HG03378 (cell line): ENCODE results near the gene LRIG1.
A peak's percentile ranks its signal among the peaks of the same experiment; 100 is the strongest.

Source experiments
- ATAC-seq: cut with Tn5 transposase; IDR thresholded peaks from one replicate; pipeline ENCODE4 v1.9.1; 2021; ENCODE audit warnings: mild to moderate bottlenecking, moderate library complexity; ENCODE audit not compliant: unreplicated experiment

The LRIG1 gene, protein sequence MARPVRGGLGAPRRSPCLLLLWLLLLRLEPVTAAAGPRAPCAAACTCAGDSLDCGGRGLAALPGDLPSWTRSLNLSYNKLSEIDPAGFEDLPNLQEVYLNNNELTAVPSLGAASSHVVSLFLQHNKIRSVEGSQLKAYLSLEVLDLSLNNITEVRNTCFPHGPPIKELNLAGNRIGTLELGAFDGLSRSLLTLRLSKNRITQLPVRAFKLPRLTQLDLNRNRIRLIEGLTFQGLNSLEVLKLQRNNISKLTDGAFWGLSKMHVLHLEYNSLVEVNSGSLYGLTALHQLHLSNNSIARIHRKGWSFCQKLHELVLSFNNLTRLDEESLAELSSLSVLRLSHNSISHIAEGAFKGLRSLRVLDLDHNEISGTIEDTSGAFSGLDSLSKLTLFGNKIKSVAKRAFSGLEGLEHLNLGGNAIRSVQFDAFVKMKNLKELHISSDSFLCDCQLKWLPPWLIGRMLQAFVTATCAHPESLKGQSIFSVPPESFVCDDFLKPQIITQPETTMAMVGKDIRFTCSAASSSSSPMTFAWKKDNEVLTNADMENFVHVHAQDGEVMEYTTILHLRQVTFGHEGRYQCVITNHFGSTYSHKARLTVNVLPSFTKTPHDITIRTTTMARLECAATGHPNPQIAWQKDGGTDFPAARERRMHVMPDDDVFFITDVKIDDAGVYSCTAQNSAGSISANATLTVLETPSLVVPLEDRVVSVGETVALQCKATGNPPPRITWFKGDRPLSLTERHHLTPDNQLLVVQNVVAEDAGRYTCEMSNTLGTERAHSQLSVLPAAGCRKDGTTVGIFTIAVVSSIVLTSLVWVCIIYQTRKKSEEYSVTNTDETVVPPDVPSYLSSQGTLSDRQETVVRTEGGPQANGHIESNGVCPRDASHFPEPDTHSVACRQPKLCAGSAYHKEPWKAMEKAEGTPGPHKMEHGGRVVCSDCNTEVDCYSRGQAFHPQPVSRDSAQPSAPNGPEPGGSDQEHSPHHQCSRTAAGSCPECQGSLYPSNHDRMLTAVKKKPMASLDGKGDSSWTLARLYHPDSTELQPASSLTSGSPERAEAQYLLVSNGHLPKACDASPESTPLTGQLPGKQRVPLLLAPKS

DNA sequence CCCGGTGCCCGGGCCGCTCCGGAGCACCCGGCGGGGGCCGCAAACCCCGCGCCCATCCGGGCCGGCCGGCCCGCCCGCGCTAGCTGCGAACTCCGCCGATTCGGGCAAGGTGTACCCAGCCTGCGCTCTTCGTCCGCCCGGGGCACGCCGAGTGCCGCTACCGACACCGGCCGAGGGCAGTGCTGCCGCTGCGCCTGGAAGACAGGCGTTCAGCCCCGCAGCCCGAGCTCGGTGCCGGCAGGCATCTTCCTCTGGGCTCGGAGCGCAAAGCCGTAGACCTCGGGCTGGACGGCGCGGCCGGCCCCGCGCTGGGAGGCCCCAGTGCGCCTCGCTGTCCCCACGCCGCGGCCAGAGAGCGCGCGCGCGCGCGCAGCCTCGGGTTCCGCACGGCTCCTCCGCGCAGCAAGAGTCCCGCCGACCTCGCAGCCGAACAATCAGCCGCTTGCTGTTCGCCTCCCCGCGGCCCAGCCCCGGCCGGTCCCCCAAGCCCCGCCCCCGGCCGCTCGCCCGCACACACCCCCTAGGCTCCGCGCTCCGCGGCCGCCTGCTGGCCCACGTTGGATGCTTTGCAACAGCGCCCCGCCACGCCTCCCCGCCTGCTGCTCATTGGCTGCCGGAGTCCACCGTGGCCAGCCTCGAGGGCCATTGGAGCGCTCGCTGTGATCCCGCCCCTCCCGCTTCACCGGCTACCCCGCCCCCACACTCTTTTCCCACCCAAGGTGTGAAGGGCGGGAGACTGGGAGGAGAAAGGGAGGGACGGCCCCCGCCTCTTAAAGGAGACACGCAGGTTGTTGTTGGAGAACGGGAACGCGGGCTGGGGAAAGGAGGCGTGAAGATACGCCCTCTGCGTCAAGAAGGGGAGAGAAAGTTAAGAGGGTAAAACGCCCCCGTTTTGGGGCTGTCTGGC is at the start of gene LRIG1:
Gene LRIG1 (minus strand): TSS at position 447 of the 907 bp plus-strand sequence. CDS start 615 bp downstream, outside the sequence.
- peak; percentile 89 for ATAC-seq

DNA sequence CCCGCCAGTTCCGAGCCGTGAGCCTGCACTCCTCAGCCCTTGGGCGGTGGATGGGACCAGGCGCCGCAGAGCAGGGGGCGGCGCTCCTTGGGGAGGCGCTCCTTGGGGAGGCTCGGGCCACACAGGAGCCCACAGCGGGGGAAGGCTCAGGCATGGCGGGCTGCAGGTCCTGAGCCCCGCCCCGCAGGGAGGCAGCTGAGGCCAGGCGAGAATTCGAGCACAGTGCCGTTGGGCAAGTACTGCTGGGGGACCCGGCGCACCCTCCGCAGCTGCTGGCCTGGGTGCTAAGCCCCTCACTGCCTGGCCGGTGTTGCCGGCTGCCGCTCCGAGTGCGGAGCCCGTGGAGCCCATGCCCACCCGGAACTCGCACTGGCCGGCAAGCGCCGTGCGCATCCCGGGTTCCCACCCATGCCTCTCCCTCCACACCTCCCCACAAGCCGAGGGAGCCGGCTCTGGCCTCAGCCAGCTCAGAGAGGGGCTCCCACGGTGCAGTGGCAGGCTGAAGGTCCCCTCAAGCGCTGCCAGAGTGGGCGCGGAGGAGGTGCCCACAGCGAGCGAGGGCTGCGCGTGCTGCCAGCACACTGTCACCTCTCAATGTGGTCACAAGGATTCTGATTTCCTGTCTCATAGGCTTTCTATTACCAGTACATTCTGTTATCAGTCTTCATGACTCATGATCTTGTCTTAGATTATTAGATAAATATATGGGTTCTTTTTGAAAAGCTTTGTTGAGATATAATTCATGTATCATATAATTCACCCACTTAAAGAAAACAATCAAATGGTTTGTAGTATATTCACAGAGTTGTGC is 44.0 kb upstream of the LRIG1 start:
- no peak for ATAC-seq

DNA sequence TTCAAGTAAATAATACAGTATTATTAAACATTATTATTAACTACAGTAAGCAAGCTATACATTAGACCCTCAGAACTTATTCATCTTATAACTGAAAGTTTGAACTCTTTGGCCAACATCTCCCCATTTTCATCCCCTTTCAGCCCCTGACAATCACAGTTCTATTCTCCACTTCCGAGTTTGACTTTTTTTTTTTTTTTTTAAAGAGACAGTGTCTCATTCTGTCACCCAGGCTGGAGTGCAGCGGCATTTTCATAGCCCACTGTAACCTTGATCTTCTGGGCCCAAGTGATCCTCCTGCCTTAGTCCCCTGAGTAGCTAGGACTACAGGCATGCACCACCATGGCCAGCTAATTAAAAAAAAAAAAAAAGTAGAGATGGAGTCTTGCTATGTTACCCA is 41.3 kb upstream of the LRIG1 start:
- ATAC-seq = no peak

DNA sequence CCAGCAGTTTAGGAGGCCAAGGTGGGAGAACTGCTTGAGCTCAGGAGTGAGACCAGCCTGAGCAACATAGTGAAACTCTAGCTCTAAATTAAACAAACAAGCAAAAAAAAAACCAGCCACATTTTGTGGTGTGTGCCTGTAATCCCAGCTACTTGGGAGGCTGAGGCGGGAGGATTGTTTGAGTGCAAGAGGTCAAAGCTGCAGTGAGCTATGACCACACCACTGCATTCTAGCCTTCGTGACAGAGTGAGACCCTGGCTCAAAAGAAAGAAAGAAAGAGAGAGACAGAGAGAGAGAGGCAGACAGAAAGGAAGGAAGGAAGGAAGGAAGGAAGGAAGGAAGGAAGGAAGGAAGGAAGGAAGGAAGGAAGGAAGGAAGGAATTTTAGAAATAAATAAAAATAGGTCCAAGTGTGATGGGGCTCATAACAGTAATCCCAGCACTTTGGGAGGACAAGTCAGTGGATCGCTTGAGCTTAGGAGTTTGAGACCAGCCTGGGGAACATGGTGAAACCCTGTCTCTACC is 38.7 kb upstream of the LRIG1 start:
- no peak for ATAC-seq

DNA sequence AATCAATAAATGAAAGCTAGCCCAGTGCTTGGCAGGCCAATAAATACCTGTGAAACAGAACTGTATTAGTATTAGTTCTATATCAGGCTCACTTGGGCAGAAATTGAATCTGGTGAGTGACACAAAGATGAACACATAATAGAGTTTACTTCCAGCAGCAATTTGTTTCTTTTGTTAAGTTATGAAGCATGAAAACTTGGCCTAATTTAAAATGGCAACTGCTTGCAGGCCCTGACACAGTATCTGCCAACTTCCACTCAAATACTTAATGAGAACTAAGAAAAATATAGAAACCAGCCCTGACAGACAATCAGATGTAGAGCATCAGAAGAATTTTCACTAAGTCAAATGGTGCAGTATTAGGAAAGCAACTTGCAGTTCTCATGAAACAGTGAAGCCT is 37.6 kb upstream of the LRIG1 start:
- ATAC-seq = no peak

DNA sequence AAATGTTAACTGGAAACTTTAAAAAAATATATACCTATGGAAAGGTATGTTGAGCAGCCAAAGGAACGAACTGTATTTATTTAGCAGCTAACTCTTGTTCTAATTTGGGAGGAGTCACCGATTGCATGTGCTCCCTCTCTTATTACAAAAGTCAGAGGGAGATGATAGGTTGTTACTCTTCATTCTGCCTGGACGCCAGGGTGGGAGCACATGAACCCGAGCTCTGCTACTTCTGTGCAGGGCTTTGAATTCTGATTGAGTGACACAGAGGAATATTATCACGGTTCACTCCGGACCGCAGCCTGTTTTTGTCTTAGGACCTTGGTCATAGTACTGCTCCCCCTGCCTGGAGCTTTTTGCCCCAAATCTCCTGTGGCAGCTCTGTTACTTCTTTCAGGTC is 36.9 kb upstream of the LRIG1 start:
- ATAC-seq = no peak

DNA sequence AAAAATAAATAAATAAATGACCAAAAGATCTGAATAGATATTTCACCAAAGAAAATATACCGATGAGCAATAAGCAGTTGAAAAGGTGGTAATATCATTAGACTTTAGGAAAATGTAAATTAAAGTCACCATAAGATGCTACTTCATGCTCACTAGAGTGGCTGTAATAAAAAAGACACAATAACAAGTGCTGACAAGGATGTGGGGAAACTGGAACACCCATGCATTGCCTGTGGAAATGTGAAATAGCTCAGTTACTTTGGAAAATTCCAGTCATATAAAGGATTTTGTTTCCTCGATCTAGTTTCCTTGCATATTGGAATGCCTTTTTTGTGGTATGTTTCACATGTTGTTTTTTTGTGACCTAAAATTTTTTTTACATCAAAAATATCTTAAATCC is 36.0 kb upstream of the LRIG1 start:
- no peak for ATAC-seq

DNA sequence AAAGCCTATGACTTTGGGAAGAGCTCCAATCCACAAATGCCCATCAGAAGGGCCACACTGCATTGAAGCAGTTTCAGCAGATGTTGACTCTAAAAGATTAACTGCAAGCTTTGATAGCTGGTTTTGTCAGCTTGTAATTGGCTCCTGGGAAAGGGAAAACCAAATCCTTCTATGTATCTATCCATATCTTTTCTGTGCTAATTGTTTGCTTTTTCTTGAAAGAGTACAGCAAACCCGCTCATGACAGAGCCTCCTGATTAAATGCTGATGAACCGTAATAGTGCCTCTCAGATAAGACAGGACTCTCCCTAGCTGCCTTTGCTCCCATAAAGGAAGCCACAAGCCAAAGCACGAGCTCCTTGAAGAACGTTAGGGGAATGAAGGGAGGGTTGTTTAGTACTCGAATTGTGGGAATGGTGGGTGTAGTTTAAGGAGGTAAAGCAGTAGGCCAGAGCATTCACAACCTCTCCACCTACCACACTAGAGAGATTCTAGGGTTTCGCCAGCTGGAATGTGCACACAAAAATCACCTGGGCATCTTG is 33.6 kb upstream of the LRIG1 start:
- ATAC-seq = no peak

DNA sequence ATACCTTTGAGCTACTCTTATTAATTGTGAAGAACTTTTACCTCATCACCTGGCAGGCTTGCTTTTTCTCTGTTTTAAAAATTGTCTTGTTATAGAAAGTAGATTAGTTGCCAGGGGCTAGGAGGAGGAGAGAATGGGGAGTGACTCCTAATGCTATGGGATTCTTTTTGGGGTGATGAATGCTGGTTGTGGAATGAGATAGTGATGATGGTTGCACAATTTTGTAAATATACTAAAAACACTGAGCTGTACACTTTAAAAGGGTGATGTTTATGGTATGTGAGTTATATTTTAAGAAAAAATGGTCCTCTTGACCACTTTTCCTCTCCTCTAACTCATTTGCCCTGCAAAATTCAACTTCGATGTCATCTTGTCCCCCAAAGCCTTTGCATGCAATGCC is 31.8 kb upstream of the LRIG1 start:
- no peak for ATAC-seq

DNA sequence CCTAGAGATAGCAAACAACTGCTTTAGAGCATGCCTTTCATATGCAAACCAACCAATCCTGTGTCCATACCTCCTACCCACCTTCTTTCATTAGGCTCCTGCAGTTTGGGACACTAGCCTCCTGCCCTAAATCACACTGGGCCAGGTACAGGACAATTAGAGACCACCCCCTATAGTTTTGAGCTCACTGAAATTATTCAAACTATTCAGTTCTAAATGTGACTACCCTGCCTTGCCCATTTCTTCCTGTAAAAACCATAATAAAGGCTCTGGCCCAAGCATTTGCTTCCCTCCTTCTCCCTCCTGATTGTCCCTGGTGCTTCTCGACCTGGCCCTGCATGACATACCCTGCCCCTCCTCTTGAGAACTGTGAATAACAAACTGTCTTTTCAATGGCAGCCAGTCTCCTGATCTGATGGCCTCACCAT is 31.4 kb upstream of the LRIG1 start:
- no peak for ATAC-seq

DNA sequence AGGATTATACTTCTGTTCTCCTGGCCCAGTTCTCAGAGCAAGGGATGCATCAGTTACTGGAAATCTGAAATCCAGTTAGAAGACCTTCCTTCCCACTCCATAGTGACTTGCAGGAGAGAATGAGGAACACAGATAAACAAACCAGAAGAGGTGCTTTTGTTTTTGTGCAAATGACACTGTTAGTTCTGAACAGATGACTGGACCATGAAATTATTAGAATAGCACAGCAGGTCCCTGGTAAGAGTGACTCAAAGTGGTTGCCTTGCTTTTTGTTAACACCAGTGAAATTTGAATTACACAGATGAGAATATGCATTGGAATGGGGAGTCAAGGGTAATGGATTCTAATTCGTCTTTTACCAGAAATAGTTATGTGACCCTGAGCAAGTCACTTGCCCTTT is 30.4 kb upstream of the LRIG1 start:
- ATAC-seq = no peak

DNA sequence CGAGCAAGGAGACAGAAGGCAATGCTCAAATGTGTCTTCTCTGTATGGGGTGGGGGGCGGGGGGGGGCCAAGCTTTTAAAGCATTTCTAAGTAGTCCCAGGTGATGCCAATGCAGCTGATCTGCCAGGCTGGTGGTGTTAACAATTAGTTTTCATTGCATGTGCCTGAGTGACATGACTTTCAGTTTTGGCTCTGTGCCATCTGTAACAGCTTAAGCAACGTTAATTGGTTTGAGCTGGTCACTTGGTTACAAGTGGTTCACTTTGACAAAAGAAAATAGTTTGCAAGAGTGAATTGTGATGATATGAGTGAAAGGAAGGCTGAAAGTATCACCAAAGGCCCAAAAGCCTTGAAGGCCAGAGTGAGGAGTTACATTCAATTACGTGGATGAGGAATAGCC is 26.4 kb upstream of the LRIG1 start:
- no peak for ATAC-seq

DNA sequence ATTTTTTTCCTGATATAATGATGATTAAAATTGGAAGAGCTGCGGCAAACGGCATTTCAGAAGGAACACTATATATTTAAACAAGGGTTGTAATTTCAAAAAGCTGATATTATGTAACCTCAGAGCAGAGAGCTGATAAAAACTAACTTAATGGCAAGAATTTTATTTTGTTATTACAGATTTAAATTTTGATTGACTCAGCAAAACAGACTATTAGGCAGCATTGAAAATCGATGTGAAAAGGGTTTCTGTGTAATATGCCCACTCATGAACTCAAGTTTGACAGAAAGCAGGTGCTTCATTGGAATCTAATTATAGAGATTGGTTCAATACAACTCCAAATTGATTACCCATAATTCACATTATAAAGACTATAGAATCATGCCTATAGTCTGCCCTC is 24.9 kb upstream of the LRIG1 start:
- no peak for ATAC-seq

DNA sequence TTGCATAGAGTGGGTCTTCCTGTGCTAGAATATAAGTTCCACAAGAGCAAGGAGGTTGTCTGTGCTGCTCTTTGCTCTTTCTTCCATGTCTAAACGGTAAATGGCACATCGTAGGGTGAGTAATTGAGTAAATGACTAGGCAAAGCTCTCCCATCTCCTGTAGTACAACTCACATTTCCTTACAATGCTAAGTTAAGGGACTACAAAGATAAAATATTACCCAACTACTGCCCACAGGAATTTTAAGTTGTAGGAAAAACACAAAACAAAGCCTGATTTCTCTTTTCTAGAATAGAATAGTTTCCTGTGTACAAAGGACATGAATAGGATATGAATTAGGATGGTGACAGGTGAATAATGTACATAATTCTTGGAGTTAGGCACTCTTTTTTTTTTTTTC is 19.9 kb upstream of the LRIG1 start:
- ATAC-seq = no peak

DNA sequence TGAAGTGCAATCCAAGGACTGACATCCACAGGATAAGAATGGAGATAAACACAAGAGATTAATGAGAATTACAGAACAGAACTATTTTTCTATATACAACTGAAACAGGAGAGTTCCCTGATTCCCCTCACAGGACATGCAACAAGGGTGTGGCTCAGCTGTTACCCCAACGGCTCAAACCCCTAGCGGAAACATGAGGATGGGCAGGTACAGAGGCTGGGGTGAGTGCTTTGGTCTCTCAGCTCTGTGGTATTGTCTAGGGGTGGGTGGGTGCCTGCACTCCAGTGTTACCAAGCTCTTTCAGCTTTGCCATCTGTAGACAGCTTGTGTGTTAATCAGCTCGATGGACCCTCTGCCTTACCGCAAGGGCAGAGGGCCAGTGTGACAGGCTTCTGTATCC is 17.8 kb upstream of the LRIG1 start:
- ATAC-seq = no peak

DNA sequence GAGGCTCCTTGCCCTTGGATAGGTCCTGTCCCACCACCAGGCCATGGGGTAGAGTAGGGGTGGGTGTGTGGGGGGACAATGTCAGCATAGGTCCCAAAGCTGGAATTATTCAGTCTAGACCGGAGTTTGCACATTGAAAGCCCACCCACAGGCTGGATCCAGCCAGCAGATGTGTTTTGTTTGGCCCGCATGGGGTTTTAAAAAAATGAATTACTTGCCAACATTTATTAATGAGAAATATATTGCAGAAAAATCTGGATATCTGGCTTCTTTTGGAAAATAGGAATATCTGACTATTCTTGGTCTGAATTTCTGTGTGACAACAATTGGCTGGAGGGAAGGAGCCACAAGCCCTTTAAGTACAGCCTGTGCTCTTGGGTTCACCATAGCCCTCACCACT is 17.3 kb upstream of the LRIG1 start:
- ATAC-seq = no peak

DNA sequence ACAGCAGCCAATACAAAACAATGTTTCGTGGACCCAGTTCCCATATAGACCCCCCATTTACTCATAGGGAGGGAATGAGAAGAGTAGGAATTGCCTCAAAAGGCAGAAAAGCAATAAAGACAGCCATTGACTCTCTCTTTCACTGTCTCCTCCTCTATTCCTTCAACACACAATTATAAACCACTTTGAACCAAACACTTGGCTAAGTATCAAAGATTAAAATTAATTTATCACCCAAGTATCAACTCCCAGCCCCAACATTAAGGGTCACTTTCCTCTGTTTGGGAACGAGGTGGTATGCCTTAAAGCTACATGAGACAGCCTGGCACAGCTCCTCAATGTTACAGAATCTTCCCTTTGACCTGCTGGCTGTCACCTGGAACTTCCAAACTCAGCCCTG is 16.4 kb upstream of the LRIG1 start:
- ATAC-seq = no peak

DNA sequence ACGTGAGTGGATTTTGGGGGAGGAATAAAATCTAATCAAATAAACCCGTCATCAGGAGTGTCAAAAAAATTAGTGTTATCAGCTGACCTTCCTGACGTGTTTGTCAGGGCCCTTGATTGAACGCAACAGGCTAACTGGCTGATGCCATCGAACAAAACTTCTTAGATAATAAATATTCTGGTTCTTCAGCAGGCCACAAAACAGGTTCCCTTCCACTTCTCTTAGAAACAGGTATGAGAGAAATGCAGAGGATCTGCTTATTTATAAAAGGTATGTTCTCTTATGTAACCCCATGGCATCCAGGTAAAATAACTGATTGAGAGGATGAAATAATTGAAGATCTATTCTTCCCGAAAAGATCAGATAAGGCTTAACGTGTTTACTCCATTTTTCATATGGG is 7.6 kb upstream of the LRIG1 start:
- ATAC-seq = no peak
